Endothelial cell of umbilical vein (primary cell): ENCODE data around the gene C21orf58.

Experiments used
- GATA2 ChIP-seq: IDR thresholded peaks from 2 replicates; pipeline ENCODE4 v1.7.0; 2011; ENCODE audit warnings: low read depth, mild to moderate bottlenecking, moderate library complexity, mixed read lengths, low read length; ENCODE audit not compliant: insufficient read length, insufficient read depth
- POLR2A ChIP-seq: IDR thresholded peaks from 2 replicates; pipeline ENCODE4 v1.6.1; 2012; ENCODE audit warnings: low read depth, mild to moderate bottlenecking, control low read depth, low read length
- POLR2AphosphoS5 ChIP-seq: IDR thresholded peaks from 2 replicates; pipeline ENCODE4 v1.6.1; 2012; ENCODE audit warnings: low read depth, mild to moderate bottlenecking, control low read depth, low read length, moderate library complexity; ENCODE audit not compliant: insufficient read depth
- TF ChIP-seq, protein P1 (sequence below), 2 donors: IDR thresholded peaks; 1 replicate in 1 of 2; 2 replicates in 1 of 2; pipeline ENCODE4 v1.5.1; 2011; ENCODE audit warnings: low read length in 2 of 2, mild to moderate bottlenecking in 2 of 2, moderate library complexity in 2 of 2, control low read depth in 1 of 2, inconsistent platforms in 1 of 2, low read depth in 1 of 2; ENCODE audit not compliant: insufficient read depth in 1 of 2; ENCODE audit errors: extremely low read depth in 1 of 2
- TF ChIP-seq, protein P2 (sequence below): IDR thresholded peaks from 2 replicates; pipeline ENCODE4 v1.6.1; 2011; ENCODE audit not compliant: insufficient read depth, insufficient read length

DNA sequence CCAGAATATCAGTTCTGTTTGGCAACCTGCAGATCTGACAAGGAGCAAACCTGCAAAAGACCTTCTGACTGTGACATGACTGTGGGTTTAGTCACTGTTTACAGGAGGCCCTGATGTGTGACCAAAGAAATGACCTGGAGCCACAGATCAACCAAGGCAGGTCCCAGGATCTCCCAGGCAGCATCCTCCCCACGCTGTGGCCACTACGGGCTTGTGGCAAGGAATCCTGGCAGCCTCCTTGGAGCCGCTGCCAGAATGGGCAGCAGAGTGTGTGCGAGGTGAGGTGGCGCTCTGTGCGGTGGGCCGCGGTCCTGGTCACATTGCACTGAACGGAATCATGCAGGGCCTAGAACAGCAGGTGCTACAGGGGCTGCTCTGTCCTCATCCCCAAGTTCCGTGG lies 54.2 kb downstream of the C21orf58 start:
- TF ChIP-seq, protein P1, sequence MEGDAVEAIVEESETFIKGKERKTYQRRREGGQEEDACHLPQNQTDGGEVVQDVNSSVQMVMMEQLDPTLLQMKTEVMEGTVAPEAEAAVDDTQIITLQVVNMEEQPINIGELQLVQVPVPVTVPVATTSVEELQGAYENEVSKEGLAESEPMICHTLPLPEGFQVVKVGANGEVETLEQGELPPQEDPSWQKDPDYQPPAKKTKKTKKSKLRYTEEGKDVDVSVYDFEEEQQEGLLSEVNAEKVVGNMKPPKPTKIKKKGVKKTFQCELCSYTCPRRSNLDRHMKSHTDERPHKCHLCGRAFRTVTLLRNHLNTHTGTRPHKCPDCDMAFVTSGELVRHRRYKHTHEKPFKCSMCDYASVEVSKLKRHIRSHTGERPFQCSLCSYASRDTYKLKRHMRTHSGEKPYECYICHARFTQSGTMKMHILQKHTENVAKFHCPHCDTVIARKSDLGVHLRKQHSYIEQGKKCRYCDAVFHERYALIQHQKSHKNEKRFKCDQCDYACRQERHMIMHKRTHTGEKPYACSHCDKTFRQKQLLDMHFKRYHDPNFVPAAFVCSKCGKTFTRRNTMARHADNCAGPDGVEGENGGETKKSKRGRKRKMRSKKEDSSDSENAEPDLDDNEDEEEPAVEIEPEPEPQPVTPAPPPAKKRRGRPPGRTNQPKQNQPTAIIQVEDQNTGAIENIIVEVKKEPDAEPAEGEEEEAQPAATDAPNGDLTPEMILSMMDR (IDR thresholded peaks at IDR 0.05; ENCODE audit: extremely low read depth in 1 of 2, insufficient read depth in 1 of 2, low read depth in 1 of 2, low read length in 2 of 2) = no peak
- TF ChIP-seq, protein P2, sequence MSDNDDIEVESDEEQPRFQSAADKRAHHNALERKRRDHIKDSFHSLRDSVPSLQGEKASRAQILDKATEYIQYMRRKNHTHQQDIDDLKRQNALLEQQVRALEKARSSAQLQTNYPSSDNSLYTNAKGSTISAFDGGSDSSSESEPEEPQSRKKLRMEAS = no peak
- no peak for TF ChIP-seq POLR2AphosphoS5
- no peak for TF ChIP-seq GATA2
- no peak for TF ChIP-seq POLR2A
